GM21390 (cell line): ENCODE data around the gene NDUFS8.

Experiments used
- ATAC-seq: cut with Tn5 transposase; IDR thresholded peaks from one replicate; pipeline ENCODE4 v1.9.1; 2021; ENCODE audit not compliant: unreplicated experiment

Gene NDUFS8

DNA sequence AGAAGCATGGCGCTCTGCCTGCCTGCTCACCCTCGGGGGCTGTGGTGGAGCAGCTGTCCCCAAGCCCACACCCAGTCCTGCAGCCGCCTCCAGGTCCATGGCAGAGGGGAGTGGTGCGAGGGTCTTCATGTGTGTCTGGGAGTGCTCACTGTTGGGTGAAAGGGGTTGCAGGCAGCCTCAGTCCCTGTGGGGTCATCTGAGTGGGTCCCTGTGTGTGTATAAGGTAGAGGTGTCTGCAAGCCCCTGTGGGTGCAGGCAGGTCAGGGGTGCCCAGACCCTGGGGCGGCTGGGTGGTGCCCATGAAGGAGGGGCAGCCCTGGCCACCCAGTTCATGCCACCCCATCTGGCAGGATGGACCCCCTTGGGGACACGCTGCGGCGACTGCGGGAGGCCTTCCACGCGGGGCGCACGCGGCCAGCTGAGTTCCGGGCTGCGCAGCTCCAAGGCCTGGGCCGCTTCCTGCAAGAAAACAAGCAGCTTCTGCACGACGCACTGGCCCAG is 15.5 kb upstream of the NDUFS8 start:
- no peak for ATAC-seq

DNA sequence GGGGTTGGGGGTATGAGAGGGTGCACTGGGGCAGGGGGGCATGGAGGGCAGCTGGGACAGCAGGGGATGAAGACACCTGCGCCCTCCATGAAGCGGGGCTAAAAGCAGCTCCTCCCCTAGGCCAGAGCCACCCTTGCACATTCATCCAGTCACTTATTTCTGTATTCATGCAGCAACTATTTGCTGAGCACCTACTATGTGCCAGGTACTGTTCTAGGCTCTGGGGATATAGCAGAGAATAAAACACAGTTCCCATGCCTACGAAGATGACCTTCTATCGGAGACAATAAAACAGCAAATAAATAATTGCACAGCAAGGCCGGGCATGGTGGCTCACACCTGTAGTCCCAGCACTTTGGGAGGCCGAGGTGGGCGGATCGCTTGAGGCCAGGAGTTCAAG is 15.0 kb upstream of the NDUFS8 start:
- no peak for ATAC-seq

DNA sequence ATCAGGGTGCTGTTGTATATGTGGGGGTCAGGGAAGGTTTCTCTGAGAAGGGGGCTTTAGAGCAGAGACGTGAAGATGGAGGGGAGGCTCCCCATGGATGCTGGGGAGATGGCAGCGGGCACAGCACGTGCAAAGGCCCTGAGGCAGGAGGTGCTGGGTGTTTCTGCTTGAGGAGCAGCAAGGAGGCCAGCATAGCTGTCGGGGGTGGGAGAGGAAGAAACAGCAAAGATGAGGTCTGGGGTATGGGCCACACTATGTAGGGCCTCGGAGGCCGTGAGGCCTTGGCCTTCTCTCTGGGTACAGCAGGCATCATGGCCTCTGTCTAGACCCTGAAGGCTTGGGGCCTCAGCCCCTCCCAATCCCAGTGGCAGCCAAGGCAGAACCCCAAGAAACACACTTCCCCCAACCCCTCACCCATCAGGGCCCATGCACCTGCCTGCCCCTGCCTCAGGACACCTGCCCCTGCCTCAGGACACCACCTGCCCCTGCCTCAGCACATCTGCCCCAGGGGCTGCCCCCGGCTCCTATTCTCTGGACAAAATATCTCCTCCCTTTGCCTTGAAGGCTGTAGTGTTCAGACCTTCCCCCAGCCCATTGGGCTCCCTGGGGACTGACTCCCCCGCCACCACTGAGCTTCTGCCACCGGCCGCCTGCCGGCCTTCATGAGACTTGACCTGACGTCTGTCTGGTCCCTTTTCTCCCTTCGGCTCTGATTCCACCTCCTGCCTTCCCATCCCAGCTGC is 14.1 kb upstream of the NDUFS8 start:
- no peak for ATAC-seq

DNA sequence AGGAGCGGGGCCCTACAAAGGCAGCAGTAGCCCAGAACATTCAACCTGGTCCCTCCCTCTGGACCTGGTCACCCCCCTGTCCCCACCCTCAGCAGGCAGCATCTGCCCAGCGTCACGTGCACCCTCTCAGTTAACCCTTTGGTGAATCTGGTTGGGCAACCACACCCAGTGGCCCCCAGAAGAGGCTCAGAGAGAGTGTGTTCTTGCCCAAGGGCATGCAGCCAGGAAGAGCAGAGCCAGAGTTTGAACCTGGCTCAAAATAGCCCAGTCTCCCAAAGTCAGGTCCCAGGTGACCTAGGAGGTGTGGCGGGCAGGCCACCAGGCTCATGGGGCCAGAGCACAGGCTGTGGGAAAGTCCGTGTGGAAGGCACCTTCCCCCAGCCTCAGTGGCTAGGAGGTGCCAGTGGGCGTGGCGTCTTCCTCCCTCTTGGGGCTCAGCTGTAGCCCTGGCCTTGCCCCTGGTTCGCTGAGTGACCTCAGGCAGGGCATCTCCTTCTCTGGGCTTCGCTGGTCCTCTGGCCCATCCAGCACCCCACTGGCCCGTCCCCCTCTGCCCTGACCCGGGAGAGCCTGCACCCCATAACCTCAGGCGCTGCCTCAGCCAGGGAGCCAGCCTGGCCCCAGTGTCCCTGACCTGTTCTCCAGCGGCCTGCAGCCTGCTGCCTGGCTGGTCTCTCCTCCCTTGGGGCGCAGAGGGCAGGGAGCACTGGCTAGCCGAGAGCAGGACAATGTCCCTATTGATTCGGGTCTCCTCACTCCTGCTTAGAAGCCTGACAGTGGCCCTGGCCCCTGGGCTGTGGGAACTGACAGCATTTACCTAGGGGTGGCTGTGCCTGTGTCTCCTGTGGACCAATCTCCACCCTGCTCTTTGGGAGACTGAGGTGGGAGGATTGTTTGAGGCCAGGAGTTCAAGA is 13.3 kb upstream of the NDUFS8 start:
- ATAC-seq = no peak

GRCh38 chr11:68017980-68018729 is 12.3 kb upstream of the NDUFS8 start:
- ATAC-seq = no peak

GRCh38 chr11:68018730-68019190 is 11.7 kb upstream of the NDUFS8 start:
- ATAC-seq = no peak

GRCh38 chr11:68019486-68019885 is 11.0 kb upstream of the NDUFS8 start:
- no peak for ATAC-seq

- ATAC-seq = no peak
Measured at GRCh38 chr11:68020575-68020974, 9.9 kb upstream of the NDUFS8 start.

GRCh38 chr11:68021167-68021787 is 9.2 kb upstream of the NDUFS8 start:
- no peak for ATAC-seq

- ATAC-seq = no peak
Measured at GRCh38 chr11:68022531-68022930, 8.0 kb upstream of the NDUFS8 start.

GRCh38 chr11:68024508-68024907 is 6.0 kb upstream of the NDUFS8 start:
- no peak for ATAC-seq

DNA sequence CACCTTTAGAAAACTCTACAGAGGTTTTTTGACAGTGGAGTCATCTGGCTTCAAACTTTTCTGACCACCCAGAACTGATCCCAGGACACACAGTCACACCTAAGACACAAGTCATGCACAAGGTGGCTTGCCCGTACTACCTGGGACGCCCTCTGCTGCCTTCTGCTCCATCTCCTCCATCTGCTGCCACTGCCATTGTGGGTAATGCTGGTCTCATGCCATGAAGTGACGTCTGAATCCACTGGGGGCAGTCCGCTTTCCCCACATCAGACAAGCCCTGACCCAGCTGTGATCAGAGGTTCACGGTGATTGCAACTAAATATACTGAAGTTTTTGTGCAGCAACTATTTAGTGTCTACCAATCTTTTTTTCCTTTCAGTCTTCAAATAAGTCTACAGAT is 5.4 kb upstream of the NDUFS8 start:
- ATAC-seq = no peak

- no peak for ATAC-seq
Measured at GRCh38 chr11:68026391-68027105, 3.9 kb upstream of the NDUFS8 start.

DNA sequence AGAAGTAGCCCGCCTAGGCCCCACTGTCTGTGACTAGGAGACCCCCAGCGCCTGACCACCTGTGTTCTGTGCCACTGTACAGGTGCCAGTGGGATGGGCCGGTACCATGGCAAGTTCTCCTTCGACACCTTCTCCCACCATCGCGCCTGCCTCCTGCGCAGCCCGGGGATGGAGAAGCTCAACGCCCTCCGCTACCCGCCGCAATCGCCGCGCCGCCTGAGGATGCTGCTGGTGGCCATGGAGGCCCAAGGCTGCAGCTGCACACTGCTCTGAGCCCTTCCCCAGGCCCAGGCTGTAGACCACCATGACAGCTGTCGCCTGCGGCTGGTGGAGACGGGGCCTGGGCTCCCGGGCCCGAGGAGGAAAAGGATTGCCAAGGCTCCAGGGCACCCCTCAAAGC is 2.8 kb upstream of the NDUFS8 start:
- no peak for ATAC-seq

DNA sequence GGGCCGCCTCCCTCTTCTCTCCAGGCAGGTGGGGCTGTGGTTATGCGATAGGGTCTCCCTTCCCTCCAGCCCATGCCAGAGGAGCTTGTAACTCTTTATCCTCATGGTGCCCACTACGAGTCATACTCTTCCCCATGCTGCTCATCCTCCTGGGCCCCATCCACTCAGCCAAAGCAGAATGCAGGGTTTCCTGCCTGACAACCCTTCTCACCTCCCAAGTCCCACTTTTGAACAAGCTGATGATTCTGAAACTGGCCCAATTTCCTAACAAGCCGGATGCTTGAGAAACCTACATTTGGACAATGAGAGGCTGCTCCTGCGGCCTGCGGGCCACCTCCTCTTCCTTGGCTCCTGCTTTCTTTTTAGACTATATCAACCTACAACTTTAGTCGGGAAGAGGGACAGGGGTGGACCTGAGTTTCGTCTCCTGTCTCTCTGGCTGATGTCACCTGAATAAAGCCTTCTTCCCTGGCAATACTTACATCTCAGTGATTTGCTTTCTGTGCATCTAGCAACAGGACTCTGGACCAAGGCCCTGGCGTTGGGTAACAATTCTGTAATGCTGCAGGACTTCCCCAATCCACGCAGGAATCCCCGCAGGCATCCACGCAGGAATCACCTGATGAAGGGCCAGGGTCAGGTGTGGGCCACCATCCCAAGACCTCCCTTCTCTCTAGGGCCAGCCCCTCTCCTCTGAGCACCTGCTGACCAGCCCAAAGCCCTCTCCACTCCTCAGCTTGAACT is 1.5 kb upstream of the NDUFS8 start:
- ATAC-seq = no peak

- no peak for ATAC-seq
Measured at GRCh38 chr11:68031144-68031464, 623 bp downstream of the NDUFS8 start.

GRCh38 chr11:68032003-68032402 is 1.5 kb downstream of the NDUFS8 start:
- no peak for ATAC-seq

- ATAC-seq = no peak
Measured at GRCh38 chr11:68032997-68033707, 2.7 kb downstream of the NDUFS8 start.

DNA sequence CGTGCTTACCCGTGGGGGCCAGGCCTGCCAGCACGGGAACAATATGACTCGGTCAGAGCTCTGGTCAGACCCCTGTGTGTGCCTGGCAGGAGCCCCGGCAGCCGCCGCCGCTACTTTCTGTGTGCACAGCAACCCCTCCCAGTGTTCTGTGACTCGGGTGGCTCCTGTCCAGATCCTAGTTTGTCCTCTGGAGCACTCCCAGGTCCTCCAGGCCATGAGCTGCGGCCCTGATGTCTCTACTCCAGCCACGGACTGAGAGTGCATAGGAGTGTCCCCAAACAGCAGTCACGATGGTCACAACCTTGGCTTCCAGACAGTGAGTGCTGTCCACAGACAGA is 3.2 kb downstream of the NDUFS8 start:
- ATAC-seq = no peak
